Testis (tissue), 2 donors: ENCODE data around the gene PRSS3.
"Not testable (repeated sequence)": the region's sequence is repeated elsewhere in the genome, so short reads cannot be mapped to it uniquely, and the experiment has no call there.

Source experiments
- CTCF ChIP-seq, 3 experiments: fragments of 450-650 bp in 2 of 3; fragments of 200-600 bp in 1 of 3; sonication (generic) in 1 of 3; IDR thresholded peaks; one replicate each; pipeline ENCODE4 v1.5.1; 2016 to 2019; ENCODE audit warnings: antibody characterized with exemption in 3 of 3, mild to moderate bottlenecking in 2 of 3, moderate library complexity in 1 of 3
- POLR2A ChIP-seq: fragments of 450-650 bp; IDR thresholded peaks from one replicate; pipeline ENCODE4 v1.6.1; 2017; ENCODE audit warnings: antibody characterized with exemption, mild to moderate bottlenecking, moderate library complexity

GRCh38 chr9:33807156-33807555 is 11.8 kb downstream of the PRSS3 start:
- not testable (repeated sequence) for TF ChIP-seq CTCF (IDR thresholded peaks at IDR 0.05); POLR2A
